Stimulated activated CD4-positive, alpha-beta T cell treated with anti-CD3 and anti-CD28 coated beads, Interleukin-1b, Interleukin-23, amount 100 ng/mL, for 1 hour (primary cell): ENCODE measurements around the gene PCDH9.

Source experiments
- DNase-seq, 2 donors: peaks; one replicate each; pipeline ENCODE4 v3.0.0-alpha.2; 2020; ENCODE audit warnings: low read depth in 2 of 2

PCDH9 gene, protein sequence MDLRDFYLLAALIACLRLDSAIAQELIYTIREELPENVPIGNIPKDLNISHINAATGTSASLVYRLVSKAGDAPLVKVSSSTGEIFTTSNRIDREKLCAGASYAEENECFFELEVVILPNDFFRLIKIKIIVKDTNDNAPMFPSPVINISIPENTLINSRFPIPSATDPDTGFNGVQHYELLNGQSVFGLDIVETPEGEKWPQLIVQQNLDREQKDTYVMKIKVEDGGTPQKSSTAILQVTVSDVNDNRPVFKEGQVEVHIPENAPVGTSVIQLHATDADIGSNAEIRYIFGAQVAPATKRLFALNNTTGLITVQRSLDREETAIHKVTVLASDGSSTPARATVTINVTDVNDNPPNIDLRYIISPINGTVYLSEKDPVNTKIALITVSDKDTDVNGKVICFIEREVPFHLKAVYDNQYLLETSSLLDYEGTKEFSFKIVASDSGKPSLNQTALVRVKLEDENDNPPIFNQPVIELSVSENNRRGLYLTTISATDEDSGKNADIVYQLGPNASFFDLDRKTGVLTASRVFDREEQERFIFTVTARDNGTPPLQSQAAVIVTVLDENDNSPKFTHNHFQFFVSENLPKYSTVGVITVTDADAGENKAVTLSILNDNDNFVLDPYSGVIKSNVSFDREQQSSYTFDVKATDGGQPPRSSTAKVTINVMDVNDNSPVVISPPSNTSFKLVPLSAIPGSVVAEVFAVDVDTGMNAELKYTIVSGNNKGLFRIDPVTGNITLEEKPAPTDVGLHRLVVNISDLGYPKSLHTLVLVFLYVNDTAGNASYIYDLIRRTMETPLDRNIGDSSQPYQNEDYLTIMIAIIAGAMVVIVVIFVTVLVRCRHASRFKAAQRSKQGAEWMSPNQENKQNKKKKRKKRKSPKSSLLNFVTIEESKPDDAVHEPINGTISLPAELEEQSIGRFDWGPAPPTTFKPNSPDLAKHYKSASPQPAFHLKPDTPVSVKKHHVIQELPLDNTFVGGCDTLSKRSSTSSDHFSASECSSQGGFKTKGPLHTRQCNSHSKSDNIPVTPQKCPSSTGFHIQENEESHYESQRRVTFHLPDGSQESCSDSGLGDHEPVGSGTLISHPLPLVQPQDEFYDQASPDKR (N-terminal part only)

DNA sequence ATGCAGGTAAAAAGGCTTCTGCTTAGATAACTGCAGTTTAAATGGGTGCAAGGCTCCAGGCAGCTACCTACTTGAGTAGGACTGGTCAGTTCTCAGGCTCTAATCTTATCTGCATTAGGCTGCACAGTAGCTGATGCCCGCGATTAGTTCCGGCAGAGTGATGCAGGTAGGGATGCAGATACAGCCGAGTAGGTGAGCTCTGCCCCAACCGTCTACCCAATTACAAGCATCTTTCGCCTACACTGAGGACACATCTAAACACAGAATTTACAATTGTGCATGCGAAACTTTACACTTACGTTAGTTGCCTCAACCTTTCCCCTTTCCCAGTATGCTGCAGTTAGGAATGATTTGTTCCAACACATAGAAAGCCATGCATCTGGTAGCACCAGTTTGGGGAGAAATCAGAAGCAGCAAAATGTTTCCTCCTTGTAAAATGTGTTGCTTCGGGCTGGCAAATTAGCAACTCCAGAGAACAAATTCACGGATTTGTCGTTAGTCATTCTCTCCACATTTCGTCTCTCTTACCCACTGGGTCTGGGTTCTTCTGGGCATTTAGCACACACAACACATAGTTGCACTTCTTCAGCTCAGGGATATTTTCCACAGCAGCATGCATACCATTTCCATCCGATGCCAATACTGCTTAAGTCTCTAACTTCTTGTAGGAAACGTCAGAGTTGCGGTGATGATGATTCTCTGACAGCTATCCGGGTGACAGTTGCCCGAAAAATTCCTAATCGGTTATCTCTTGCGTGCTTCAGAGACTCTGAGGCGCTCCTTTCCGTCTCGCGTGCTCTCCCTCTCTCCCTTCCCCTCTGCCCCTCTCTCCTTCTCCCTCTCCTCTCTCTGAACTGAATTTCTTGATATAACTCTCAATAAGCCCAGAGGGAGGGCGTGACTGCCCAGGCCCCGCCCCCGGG, at the start of gene PCDH9:
PCDH9 (minus strand) TSS at position 856 of the 923 bp plus-strand sequence. CDS start 1,896 bp downstream, outside the sequence.
- no peak for DNase-seq

DNA sequence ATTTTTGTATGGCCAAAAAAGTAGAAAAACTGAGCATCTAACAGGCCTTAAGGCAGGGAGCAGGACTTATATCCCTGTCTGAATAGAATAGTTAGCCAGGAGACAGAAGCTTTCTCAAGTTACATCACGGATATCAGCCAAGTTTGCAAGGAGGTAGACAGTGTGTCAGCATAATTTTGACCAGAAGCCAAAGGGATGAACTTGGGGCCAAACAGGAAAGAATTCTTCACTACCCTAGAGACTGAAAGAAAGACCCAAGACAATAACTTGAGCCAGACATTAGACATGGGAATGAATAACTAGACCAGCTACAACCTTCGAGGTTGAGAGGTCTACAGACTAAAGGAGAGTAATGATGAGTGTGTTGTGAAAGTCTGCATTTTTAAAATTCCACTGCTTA, 48.1 kb upstream of the PCDH9 start:
- no peak for DNase-seq

DNA sequence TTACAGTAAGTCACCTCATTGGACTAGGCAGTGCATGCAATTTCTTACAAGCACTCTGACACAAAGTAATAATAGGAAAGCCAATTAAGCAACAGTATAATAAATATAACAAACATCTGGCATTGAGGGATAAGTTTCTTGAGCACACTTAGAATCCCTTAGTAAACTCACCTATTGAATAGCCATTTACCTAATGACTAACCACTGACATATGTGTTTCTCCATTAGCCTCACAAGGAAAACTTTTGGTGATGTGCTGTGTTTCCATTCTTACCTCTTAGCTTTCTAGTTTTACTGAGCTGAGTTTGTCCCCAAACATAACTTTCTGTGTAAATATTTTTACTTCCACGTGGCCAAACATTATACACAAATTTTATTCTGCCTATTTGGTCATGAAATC, 47.4 kb upstream of the PCDH9 start:
- no peak for DNase-seq

DNA sequence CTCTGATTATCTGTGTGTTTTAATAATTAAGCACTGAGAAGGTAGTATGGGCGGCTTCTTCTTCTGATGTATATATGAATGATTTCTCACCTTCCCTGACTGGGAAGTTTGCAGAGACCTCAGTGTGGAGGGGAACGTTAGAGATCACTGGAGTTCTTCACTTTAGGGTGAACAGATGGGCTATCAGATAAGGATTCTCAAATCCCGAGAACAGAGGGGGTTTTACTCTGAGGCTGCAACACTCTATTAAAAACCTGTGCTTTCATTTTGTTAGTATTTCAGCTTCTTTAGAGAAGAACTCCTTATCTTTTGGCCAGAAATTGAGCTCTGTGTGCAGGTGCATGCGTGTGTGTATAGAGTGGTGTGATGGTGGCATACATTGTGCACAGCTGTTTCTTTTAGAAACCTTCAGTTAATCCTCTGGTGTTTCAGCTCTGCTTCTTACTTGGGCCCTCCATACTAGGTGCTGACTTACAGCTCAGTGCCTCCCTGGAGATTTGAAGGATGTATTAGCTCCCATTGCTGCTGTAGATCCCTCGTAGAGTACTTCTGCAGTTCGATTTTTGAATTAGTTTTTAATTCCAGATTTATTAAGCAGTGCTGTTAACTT, 45.3 kb upstream of the PCDH9 start:
- DNase-seq = no peak

DNA sequence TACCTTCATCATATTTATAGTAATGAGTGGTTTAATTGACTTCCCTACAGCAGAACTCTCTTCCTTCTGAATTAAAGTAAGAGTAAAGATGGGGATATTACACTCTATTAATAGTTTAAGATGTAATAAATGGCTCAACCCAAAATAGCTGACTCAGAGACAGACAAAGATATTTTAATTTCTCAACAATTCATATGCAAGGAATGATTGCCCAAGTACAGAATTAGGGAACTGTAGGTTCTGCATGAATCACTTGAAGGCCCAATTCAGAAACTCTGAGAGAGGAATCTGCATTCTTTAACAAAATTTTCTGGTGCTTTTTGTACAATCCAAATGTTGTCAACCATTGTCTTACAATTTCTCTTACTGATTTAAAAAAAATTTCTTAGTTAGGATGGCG, 42.9 kb upstream of the PCDH9 start:
- no peak for DNase-seq

DNA sequence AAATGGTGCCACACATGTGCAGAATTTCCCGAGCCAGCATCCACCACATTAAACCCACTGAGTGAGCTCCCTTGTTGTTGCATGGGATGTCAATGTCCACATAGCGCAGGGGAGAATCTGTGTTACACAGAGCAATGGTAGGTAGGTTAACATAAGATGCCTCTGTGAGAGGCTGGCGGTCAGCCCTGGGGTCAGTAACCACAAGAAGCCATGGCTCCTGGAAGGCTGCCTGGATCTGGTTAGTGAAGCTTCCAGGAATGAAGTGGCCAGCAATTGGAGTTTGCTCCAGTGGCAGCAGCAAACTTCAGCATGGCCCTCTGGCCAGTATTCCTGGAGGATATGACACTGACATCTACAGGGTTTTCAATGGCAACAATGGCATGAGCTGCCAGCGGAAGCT, 37.0 kb upstream of the PCDH9 start:
- DNase-seq = no peak

DNA sequence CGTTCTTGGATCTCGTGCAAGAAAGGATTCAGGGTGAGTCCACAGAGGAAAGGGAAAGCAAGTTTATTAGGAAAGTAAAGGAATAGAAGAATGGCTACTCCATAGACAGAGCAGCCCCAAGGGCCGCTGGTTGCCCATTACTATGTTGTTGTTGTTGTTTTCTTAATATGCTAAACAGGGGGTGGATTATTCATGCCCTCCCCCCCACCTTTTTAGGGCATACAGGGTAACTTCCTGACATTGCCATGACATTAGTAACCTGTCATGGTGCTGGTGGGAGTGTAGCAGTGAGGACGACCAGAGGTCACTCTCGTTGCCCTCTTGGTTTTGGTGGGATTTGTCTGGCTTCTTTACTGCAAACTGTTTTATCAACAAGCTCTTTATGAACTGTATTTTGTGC, 29.1 kb upstream of the PCDH9 start:
- DNase-seq = no peak

DNA sequence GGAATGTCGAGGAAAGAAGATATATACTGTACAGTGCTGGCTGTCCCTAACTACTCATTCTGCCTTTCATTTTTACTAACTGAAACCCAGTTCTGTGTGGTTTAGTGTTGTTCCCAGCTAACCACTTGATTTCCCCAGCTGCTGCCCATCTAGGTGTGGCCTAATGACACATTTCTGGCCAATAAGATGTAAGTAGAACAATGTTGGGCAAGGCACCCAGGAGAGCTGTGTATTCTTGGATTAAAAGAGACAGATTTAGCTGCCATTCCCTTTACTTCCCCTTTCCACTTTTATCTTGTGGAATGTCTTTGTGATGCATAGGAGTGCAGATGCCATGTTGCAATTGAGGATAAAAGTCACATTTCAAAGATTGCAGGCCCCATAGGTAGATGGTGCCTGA, 28.3 kb upstream of the PCDH9 start:
- no peak for DNase-seq

DNA sequence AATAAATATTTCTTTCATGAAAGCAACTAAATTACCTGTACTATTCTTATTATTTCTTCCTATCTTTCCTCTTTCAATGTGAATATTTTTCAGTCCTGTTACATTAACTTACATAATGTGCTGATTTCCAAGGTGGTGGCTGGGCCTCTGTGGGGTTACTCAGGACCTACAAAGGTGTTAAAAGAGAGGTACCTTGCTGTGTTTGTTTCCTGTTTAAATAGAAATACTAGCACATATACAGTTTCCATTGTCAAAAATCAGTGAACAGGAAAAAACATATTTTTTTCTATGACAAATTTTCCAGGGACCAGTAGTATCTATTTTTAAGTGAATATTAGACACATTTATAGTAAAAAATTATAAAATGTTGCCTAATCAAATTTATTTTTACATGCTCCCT, 8.7 kb upstream of the PCDH9 start:
- DNase-seq = no peak

DNA sequence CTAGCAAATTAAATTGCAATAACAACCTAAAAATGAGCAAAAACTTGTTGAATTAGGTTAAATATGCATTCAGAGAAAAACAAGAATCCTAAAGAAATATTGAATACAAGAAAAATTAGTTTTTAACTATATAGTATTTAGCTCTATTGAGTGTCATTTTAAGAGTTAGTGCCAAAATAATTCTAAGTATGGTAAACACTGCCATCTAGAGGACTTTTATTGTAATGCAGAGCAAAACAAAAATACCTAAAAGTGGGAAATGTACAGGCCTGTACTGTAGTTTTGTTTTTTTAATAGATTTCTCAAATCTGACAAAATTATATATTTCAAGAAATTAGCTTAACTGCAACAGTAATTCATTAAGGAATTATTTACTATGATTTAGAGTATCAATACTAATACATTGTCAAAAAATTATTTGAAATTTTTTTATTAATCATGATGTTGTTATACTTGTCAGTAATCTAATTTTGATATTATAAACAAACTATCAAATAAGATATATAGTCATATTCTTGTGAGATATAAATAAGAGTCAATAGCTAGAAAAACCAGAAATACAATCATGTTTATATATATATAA, 8.2 kb upstream of the PCDH9 start:
- no peak for DNase-seq

DNA sequence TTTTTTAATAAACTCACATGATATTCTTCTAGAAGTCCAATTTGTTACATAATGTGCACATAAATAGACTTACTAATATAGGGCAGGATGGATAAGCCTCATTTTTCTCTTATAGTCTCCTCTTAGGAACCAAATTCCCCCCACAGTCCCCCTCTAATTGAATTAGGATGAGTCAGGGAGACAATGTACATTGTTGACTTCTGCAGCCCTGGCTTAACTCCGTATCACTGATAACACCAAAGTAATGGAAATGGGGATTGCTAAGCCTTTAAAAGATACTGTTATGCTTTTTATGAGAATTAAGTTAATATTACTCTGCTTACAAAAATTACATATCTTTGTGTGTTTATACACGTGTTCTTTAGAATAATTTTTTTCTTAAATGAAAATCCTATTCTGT, 5.1 kb upstream of the PCDH9 start:
- no peak for DNase-seq

DNA sequence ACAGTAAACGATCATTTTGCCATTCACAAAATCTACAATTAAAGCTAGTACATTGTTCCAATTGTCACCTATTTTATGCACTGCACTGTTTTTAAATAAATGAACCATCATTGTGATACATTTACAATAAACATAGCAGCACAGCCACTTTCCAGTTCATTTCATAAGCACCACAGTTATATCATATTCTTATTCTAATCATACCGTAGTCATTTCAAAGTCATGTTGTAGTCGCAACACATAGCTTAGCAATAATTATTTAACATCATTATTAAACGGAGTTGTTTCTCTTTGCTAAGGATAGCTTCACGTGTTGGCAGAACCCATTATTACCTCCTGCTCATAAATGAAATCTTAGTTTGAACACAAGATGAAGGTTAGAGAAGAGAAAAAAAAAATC, 2.2 kb upstream of the PCDH9 start:
- no peak for DNase-seq

DNA sequence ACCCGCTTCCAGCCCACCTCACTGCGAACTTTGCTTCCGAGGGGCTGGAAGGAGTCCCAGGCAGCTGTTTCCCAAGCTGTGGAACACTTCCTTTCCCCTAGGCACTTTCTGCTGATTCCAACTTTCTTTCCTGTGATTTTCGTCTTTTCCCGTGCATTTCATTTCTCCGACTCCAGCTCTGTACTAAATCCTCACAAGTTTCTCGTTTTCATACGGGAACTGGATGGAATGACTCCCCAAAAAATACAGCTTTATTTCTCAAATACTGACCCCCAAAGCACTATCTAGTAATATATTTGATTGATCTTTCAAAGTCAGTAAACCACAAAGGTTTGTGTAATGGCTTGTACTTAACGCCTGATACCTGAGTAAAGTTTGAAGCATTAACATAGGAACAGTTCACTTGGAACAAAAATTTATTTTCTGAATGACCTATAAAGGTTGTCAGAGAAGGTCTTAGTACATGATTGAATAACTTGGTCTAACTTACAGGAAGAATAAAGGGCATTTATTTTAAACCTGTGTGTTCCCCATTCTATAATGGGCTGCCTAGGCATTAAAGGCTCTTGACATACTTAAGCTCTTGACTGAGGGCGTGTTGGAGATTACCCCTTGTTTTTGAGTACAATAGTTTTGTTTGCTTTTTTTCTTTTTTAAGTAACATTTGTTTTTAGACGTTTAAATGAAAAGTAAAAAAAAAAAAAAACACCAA, 1.3 kb upstream of the PCDH9 start:
- DNase-seq = no peak

DNA sequence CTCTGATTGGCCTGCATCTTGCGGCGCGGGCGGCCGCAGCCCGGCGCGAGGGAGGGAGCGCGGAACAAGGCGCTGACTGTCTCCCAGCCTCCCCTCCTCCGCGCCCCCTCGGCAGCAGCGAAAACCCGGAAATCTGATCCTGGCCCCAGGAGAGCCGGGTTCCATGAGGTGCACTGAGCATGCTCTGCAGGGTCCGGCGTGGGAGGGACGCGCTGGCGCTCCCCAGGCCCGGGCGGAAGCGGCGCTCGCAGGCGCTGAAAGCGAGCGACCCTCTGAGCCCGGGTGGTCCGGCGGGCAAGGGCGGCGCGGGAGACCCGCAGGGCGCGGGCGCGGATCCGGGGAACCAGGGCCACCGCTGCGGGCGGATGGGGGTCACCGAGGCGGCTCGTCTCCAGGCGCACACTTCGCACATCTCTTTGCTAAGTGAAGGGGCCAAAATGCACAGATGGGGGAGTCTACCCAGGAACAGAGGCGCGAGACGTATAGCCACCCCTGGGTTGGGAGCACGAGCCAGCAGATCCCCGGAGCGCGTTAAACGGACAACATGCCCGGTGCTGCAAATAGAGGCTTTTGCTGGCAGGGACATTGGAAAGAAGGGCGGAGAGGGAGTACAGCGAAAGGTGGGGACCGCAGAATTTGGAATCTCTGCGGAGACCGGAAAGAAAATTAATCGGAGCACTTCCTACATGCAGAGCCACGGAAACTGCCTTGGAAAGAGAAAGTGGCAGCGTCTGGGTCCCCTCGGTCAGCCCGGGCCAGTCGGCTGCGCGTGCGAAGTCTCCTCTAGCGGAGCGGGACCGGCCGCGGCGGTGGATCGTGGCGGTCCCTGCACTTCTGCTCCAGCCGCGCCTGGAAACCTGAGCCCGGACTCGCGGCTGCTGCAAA, 510 bp upstream of the PCDH9 start:
- DNase-seq = peak; percentile 23 to 78

DNA sequence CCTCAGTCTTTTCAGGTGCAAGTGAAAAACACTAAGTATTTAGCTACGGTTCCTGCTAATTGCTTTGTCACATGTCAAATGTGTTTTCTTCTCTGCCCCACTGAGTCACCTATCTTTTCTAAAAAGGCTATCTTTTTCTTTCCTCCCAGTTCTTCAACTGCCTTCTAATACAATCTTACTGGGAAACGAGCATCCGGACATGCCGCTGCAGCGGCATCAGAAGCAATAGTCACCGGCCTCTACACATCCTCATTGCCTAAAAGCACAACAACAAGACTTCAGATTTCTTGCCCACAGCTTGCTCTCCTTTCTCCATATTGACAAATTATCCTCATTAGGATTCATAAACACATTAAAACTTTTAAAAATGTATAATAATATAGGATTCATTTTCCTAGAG, 1.2 kb downstream of the PCDH9 start:
- no peak for DNase-seq

DNA sequence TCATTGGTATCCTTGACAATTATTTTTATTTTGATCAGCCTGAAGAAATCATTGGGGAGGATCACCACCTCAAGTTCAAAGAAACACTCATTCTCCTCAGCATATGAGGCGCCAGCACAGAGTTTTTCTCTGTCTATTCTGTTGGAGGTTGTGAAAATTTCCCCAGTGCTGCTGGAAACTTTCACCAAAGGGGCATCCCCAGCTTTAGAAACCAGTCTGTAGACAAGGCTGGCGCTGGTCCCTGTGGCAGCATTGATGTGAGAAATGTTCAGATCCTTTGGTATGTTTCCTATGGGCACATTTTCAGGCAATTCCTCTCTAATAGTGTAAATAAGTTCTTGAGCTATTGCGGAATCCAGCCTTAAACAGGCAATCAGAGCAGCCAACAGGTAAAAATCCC, 2.1 kb downstream of the PCDH9 start:
- no peak for DNase-seq

DNA sequence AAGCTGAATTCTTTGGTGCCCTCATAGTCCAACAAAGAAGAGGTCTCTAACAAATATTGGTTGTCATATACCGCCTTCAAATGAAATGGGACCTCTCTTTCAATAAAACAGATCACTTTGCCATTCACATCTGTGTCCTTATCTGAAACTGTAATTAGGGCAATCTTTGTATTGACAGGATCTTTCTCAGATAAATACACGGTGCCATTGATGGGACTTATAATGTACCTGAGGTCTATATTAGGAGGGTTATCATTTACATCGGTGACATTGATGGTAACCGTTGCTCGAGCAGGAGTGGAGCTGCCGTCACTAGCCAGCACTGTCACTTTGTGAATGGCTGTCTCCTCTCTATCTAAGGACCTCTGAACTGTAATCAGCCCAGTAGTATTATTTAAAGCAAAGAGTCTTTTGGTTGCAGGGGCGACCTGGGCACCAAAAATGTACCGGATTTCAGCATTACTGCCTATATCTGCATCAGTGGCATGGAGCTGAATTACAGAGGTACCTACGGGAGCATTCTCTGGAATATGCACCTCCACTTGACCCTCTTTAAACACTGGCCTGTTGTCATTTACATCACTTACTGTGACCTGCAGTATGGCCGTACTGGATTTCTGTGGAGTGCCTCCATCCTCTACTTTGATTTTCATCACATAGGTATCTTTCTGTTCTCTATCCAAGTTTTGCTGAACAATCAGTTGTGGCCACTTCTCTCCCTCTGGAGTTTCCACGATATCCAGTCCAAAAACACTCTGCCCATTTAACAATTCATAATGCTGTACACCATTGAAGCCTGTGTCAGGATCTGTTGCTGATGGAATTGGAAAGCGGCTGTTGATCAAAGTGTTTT, 2.8 kb downstream of the PCDH9 start:
- no peak for DNase-seq

DNA sequence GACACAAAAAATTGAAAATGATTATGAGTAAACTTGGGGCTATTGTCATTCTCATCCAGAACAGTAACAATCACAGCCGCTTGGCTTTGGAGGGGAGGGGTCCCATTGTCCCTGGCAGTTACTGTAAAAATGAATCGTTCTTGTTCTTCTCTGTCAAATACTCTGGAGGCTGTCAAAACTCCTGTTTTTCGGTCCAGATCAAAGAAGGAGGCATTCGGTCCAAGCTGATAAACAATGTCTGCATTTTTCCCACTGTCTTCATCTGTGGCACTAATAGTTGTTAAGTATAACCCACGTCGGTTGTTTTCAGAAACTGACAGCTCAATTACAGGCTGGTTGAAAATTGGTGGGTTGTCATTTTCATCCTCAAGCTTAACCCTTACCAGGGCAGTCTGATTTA, 3.4 kb downstream of the PCDH9 start:
- DNase-seq = no peak
